ENCODE data around the gene RRP1.

The RRP1 gene

GRCh38 chr21:43777953-43778352, 11.4 kb upstream of the RRP1 start:
- TF ChIP-seq CTCF (IDR thresholded peaks at IDR 0.05; ENCODE audit: low read depth, low read length), result no peak
- DNase-seq (ENCODE audit: low read depth in 2 of 2), result no peak
- H3K4me3 ChIP-seq (replicated peaks in 1 of 2; ENCODE audit: low read depth in 2 of 2, low read length in 2 of 2), result no peak overlapping the region

- peak in 1 of 2 donors; percentile 25 for DNase-seq (ENCODE audit: low read depth in 2 of 2)
- H3K4me3 ChIP-seq (replicated peaks in 1 of 2; ENCODE audit: low read depth in 2 of 2, low read length in 2 of 2), result no peak overlapping the region
- TF ChIP-seq CTCF (IDR thresholded peaks at IDR 0.05; ENCODE audit: low read depth, low read length), result no peak
Measured at GRCh38 chr21:43778469-43779335, 10.7 kb upstream of the RRP1 start.

- DNase-seq (ENCODE audit: low read depth in 2 of 2), result no peak
- no peak for TF ChIP-seq CTCF (IDR thresholded peaks at IDR 0.05; ENCODE audit: low read depth, low read length)
- H3K4me3 ChIP-seq (replicated peaks in 1 of 2; ENCODE audit: low read depth in 2 of 2, low read length in 2 of 2), result no peak overlapping the region
Measured at GRCh38 chr21:43779660-43780059, 9.7 kb upstream of the RRP1 start.

GRCh38 chr21:43781846-43782245, 7.5 kb upstream of the RRP1 start:
- H3K4me3 ChIP-seq (replicated peaks in 1 of 2; ENCODE audit: low read depth in 2 of 2, low read length in 2 of 2), result no peak overlapping the region
- TF ChIP-seq CTCF (IDR thresholded peaks at IDR 0.05; ENCODE audit: low read depth, low read length), result no peak
- no peak for DNase-seq (ENCODE audit: low read depth in 2 of 2)

- TF ChIP-seq CTCF (IDR thresholded peaks at IDR 0.05; ENCODE audit: low read depth, low read length), result no peak
- no peak for DNase-seq (ENCODE audit: low read depth in 2 of 2)
- no peak overlapping the region for H3K4me3 ChIP-seq (replicated peaks in 1 of 2; ENCODE audit: low read depth in 2 of 2, low read length in 2 of 2)
Measured at GRCh38 chr21:43782431-43783097, 6.8 kb upstream of the RRP1 start.

GRCh38 chr21:43783098-43783700, 6.2 kb upstream of the RRP1 start:
- TF ChIP-seq CTCF (IDR thresholded peaks at IDR 0.05; ENCODE audit: low read depth, low read length), result no peak

More at GRCh38 chr21:43783098-43783700, 6.2 kb upstream of the RRP1 start:
- H3K4me3 ChIP-seq (replicated peaks in 1 of 2; ENCODE audit: low read depth in 2 of 2, low read length in 2 of 2), result no peak overlapping the region
- peak in 1 of 2 donors; percentile 34 for DNase-seq (ENCODE audit: low read depth in 2 of 2)
